Thoracic aorta endothelial cell (primary cell): ENCODE data around the gene C1R. TPM values are rescaled to one million over a fixed set of nuclear protein-coding genes. Genes with fewer than 3 reads are reported as not detected.

Source experiments
- small RNA-seq: library from RNA; depleted of rRNA; stranded (forward); fragments of <200 nt; gene quantifications from one replicate; pipeline ENCODE3, GENCODE V24; 2012
- total RNA-seq: library from RNA; depleted of rRNA; stranded (reverse); fragments of >200 nt; gene quantifications from 2 replicates; pipeline ENCODE4 v1.2.3, GENCODE V29; 2012

Gene C1R
- total RNA-seq, result 1.7 and 3.2 TPM in 2 replicates

DNA sequence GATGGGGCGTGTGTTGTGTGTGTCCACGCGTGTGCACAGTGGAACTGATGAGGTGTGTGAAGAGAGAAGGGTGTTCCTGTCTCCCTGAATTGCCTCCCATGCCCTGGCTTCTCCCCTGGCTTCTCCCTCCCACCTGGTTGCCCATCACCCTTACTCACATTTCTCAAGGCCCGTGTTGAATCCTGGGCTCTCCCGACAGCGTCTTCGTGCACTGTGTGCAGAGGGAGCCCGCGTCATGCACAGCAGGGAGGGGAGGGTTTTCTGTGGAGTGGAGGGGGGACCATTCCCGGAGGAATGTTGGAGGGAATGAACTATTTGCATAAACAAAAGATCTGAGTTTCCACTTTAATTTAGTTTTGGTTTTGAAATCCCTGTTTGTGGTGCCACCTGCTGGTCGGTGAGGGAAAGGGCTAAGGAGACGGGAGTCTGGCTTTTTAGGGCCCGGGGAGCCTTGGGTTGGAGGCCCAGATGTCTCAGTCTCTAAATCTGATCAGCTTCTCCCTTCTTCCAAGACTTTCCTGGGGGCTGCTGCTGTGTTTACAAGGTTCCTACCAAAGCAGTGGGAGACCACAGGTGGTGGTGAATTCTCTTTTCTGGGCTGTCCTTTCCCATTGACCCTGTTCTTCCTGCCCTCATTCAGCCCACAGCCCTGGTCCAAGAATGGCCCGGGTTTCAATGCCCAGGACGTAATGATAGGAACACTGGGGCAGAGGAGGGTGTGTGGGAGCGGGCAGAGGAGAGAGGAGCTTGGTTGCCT lies at the start of gene C1R:
C1R (minus strand) TSS at position 217 of the 757 bp plus-strand sequence; CDS start at position 160, 57 bp downstream.

GRCh38 chr12:7129872-7130691 lies 37.8 kb upstream of the C1R start, which contains the start of gene CLSTN3:
Gene CLSTN3 (plus strand): TSS chr12:7130371. CDS start chr12:7130649, 278 bp downstream.

DNA sequence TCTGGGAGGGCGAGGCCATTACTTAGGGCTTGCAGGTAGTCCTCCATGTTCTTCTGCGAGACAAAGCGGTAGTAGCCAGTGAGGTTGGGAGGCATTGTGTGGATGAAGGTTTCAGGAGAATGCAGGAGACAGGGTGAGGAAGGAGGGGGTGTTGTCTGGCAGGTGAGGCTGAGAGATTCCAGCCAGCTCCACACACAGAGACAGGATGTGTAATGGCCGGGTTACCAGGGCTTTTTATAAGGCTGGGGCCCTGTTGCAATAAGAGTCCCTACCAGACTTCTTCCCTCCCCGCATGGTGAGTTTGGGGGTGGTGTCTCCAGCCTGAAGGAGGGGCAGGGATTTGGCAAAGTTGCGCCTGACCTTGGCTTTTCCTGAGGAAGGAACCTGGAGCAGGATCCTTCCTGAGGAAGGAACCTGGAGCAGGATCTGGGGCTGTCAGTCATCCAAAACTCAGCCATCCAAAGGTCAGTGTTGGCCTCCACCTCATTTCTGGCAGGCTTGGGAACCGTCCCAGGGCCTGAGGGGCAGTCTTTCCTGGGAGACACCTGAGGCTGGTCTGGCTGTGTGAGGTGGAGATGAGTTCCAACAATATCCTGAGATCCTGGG lies 36.5 kb upstream of the C1R start, which contains the start of gene RBP5:
RBP5 (minus strand) TSS at position 209 of the 606 bp plus-strand sequence; CDS start at position 95, 114 bp downstream.

DNA sequence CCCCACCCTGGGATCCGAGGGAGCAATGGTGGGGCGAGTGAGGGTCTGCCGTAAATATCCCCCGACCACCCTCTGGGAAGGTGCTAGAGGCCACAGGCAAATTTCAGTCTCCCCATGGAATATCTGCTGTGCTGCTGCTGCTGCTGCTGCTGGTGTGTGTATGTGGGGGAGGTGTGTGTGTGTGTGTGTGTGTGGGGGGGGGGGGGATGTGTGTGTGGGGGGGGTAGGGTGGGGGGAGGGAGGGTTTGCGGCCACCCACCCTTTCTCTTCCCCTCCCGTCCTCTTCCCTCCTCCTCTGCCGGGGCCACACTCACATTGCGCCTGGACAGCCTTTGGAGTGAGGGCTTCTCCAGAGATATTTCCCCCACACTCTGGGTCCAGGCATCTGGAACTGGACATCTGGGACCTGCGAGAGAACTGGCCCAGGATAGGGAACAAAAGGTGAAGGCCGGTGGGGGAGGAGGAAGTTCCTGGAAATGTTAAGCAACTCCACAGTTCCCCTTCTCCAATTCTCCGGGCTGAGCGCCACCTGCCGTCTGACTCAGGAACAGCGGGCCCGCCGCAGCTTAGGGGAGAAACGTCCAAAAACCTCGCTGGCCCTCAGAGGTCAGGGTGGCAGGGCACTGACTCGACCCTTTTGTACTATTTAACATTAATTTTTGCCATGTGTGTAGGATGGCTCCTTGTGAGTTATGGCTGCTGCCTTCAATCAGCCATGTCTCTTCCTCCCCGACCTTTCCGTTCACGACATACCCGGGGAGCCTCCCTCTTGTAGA lies 16.7 kb upstream of the C1R start, which contains the start of gene C1RL:
C1RL (minus strand) TSS at position 419 of the 776 bp plus-strand sequence; CDS start at position 385, 34 bp downstream.

GRCh38 chr12:7060353-7060954 lies 31.8 kb downstream of the C1R start, which contains the start of gene C1S:
Gene C1S (plus strand): TSS chr12:7060718. CDS start chr12:7061913, 1,195 bp downstream.

Small RNA genes within 50 kb of the gene (small RNA-seq; reads per million reads assigned to genes)
- gene AC006512.1 (not detected), gene RNU6-485P (not detected)

Other genes with a start within 250 kb of the C1R start
- 25.7 and 39.8 TPM in 2 replicates for gene CDCA3, start 241.2 kb downstream of the C1R start, total RNA-seq
- 83.1 and 87.7 TPM in 2 replicates for gene USP5, start 240.3 kb downstream of the C1R start, total RNA-seq
- gene TPI1, start 224.9 kb downstream of the C1R start, total RNA-seq, result 806 and 826 TPM in 2 replicates
- gene SPSB2, start 219.1 kb downstream of the C1R start, total RNA-seq, result 1.2 and 3.3 TPM in 2 replicates
- gene LRRC23, start 187.6 kb downstream of the C1R start, total RNA-seq, result 2.1 and 5.3 TPM in 2 replicates
- 12.2 TPM in 2 replicates for gene ENO2, start 177.9 kb downstream of the C1R start, total RNA-seq
- 17.6 and 23.0 TPM in 2 replicates for gene ATN1, start 164.5 kb downstream of the C1R start, total RNA-seq
- not detected in 2 replicates for gene RNU7-1, start 148.6 kb downstream of the C1R start, total RNA-seq
- 64.9 and 76.2 TPM in 2 replicates for gene C12orf57, start 148.4 kb downstream of the C1R start, total RNA-seq
- 0.36 TPM in 1 of 2 replicates, not detected in the other for gene PTPN6, start 141.1 kb downstream of the C1R start, total RNA-seq
- gene PHB2, start 121.8 kb downstream of the C1R start, total RNA-seq, result 193 and 222 TPM in 2 replicates
- 48.4 and 49.6 TPM in 2 replicates for gene EMG1, start 121.5 kb downstream of the C1R start, total RNA-seq
- 9.4 and 14.7 TPM in 2 replicates for gene LPCAT3, start 74.0 kb downstream of the C1R start, total RNA-seq
- gene C1S, start 31.7 kb downstream of the C1R start, total RNA-seq, result 0.57 and 1.2 TPM in 2 replicates
- gene C1RL, start 16.8 kb upstream of the C1R start, total RNA-seq, result 15.3 and 27.1 TPM in 2 replicates
- 0.50 TPM in 1 of 2 replicates, not detected in the other for gene RBP5, start 36.4 kb upstream of the C1R start, total RNA-seq
- 19.8 and 31.1 TPM in 2 replicates for gene CLSTN3, start 37.9 kb upstream of the C1R start, total RNA-seq
- gene PEX5, start 97.2 kb upstream of the C1R start, total RNA-seq, result 23.5 and 26.6 TPM in 2 replicates
- gene ACSM4, start 211.6 kb upstream of the C1R start, total RNA-seq, result not detected in 2 replicates